ENCODE measurements around the gene SLC25A40. TPM values are rescaled to one million over a fixed set of nuclear protein-coding genes. Genes with fewer than 3 reads are reported as not detected.
"Not testable (repeated sequence)": the region's sequence is repeated elsewhere in the genome, so short reads cannot be mapped to it uniquely, and the experiment has no call there.

The SLC25A40 gene
- total and polyA plus RNA-seq, 9 donors: 9.8 to 27.1 (median 20.0) TPM

- no peak for TF ChIP-seq CTCF (IDR thresholded peaks at IDR 0.05)
- no peak for TF ChIP-seq EP300 (IDR thresholded peaks at IDR 0.05)
- TF ChIP-seq POLR2A (IDR thresholded peaks at IDR 0.05): no peak
- no peaks in the 10 kb centered on the region for H3K36me3 ChIP-seq
- 74 to 90% (median 85%) methylated on average over 1 of the region's 1 CpG for WGBS, 3 donors
- intact Hi-C loops (cut with DNase I): no loop called here
- no peak overlapping the region for H3K4me3 ChIP-seq
- H3K27me3 ChIP-seq: no peaks in the 10 kb centered on the region
- H3K27ac ChIP-seq: no peak overlapping the region
- no peaks in the 10 kb centered on the region for H3K9me3 ChIP-seq
- H3K4me1 ChIP-seq (ENCODE audit: insufficient read depth): no peaks in the 10 kb centered on the region
- DNase-seq: no peak
Observed at GRCh38 chr7:87918740-87919139, 42.6 kb upstream of the SLC25A40 start.

DNA sequence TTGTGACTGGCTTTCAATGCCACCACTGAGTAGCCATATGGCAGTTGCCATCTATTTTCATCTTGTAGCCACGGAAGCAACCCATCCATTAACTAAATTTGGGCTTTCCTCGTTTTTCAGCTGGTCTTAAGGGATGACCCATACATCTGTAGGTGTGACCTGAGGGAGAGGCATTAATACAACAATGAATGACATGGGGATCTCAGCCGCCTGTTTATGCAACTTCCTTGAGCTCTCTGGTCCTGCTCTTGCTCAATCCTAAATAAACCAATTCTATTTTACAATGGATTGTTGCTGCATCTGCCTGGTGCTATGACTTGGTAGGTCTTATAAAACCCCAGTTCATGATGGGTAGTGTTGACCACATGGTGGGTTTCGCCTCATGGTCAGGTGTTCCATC is 36.0 kb upstream of the SLC25A40 start:
- no peak for TF ChIP-seq EP300 (IDR thresholded peaks at IDR 0.05)
- TF ChIP-seq POLR2A (IDR thresholded peaks at IDR 0.05): no peak
- TF ChIP-seq CTCF (IDR thresholded peaks at IDR 0.05): no peak

GRCh38 chr7:87908814-87909213 is 32.7 kb upstream of the SLC25A40 start:
- WGBS, 3 donors: 95 to 97% (median 95%) methylated on average over 4 of the region's 4 CpGs
- H3K27me3 ChIP-seq; H3K9me3 ChIP-seq; DNase-seq; H3K27ac ChIP-seq; H3K4me3 ChIP-seq; H3K4me1 ChIP-seq (ENCODE audit: insufficient read depth); H3K36me3 ChIP-seq; intact Hi-C loops (cut with DNase I): not testable (repeated sequence)

More for the DNA sequence above, 36.0 kb upstream of the SLC25A40 start:
- no peaks in the 10 kb centered on the region for H3K4me1 ChIP-seq (ENCODE audit: insufficient read depth)
- no peak for DNase-seq
- no peaks in the 10 kb centered on the region for H3K27me3 ChIP-seq
- no peak overlapping the region for H3K27ac ChIP-seq
- H3K4me3 ChIP-seq: no peak overlapping the region
- H3K36me3 ChIP-seq: no peaks in the 10 kb centered on the region
- 90 to 93% (median 92%) methylated on average over 4 of the region's 4 CpGs for WGBS, 3 donors
- no peaks in the 10 kb centered on the region for H3K9me3 ChIP-seq
- intact Hi-C loops (cut with DNase I): no loop called here

DNA sequence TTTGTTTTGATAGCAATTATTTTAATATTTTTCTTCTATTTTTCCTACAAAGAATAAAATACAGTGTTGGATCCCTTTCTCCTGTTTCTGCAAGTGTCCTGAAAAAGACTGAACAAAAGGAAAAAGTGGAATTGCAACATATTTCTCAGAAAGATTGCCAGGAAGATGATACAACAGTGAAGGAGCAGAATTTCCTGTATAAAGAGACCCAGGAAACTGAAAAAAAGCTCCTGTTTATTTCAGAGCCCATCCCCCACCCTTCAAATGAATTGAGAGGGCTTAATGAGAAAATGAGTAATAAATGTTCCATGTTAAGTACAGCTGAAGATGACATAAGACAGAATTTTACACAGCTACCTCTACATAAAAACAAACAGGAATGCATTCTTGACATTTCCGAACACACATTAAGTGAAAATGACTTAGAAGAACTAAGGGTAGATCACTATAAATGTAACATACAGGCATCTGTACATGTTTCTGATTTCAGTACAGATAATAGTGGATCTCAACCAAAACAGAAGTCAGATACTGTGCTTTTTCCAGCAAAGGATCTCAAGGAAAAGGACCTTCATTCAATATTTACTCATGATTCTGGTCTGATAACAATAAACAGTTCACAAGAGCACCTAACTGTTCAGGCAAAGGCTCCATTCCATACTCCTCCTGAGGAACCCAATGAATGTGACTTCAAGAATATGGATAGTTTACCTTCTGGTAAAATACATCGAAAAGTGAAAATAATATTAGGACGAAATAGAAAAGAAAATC is 31.2 kb upstream of the SLC25A40 start:
- H3K36me3 ChIP-seq; H3K4me1 ChIP-seq (ENCODE audit: insufficient read depth); H3K9me3 ChIP-seq; H3K27ac ChIP-seq; H3K4me3 ChIP-seq; DNase-seq; H3K27me3 ChIP-seq; intact Hi-C loops (cut with DNase I): not testable (repeated sequence)
- 93 to 98% (median 95%) methylated on average over 3 of the region's 3 CpGs for WGBS, 3 donors

DNA sequence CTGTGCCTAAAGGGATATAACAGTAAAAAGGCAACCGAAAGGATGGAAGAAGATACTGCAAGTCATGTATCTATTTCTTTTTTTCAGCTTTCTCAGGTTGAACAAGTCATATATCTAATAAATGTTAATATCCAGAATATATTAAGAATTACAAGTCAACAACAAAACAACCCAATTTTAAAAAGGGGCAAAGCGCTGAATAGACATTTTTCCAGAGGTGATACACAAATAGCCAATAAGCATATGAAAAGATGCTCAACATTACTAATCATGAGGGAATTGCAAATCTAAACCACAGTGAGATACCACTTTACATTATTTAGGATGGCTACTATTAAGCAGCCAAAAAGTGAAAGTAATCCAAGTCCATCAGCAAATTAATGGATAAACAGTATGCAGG is 23.1 kb upstream of the SLC25A40 start:
- H3K36me3 ChIP-seq: no peaks in the 10 kb centered on the region
- no peak for TF ChIP-seq CTCF (IDR thresholded peaks at IDR 0.05)
- TF ChIP-seq POLR2A (IDR thresholded peaks at IDR 0.05): no peak
- TF ChIP-seq EP300 (IDR thresholded peaks at IDR 0.05): no peak
- no peaks in the 10 kb centered on the region for H3K27me3 ChIP-seq
- H3K9me3 ChIP-seq: no peaks in the 10 kb centered on the region
- no peaks in the 10 kb centered on the region for H3K4me1 ChIP-seq (ENCODE audit: insufficient read depth)
- intact Hi-C loops (cut with DNase I): no loop called here
- no peak overlapping the region for H3K27ac ChIP-seq
- no peak for DNase-seq
- H3K4me3 ChIP-seq: no peak overlapping the region
- 97 to 99% (median 98%) methylated on average over 2 of the region's 2 CpGs for WGBS, 3 donors
